Mesenteric fat pad (tissue), 1 donor: ENCODE results near the gene PRR15. TPM values are rescaled to one million over a fixed set of nuclear protein-coding genes. Genes with fewer than 3 reads are reported as not detected.

Experiments
- DNase-seq: peaks from one replicate; pipeline ENCODE4 v3.0.0-alpha.2; 2020; ENCODE audit warnings: low spot score
- total RNA-seq: library from RNA; stranded (reverse); fragmentation: NEBNext Ultra II Directional; extraction: Animal tissue kit (Norgen Biotek cat#: 25700); gene quantifications from one replicate; pipeline ENCODE4 v1.2.1, GENCODE V29; 2021
- donor health status: DM: yes; HTN: yes; CAD: no.

PRR15 gene
- total RNA-seq, 1 donor from 2014 or later, result 3.1 TPM

DNA sequence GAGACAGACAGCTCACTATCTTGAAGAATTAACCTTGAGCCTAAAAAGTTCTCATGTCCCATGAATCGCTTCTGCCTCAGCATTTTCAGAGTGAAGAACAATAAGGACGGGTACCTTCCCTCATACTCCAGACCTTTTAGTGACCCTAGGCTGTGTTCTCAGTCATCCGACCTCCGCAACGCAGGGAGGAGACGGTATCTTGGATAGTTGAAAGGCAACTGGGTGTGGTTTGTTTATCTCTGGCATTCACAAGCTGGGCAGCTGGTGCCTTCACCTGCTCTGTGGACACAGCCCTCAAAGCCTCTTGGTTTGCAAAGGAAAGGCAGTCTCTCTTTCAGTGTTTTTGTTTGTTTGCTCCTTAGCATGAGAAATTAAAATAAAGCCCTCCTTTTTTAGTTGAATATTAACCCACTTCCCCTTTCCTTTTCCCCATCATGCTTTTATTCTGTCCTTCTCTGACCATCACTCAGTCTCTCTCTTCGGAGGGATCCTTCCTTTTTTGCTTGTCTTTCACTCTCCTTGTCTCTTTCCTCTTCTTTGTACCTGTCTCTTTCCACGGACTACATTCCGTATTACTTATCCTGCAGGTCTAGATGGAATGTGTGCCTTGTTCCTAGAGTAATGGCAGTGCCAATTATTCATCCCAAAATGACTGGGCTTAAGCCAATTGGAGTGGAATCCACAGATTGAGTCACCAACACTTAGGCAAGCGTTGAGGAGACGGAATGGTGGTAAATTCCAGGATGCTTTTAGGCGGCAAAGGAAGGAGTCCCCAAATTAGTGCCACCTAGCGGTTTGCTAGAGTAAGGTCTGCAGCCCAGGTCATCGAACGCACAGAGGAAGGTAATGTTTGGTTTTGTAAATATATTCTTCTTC, 45.8 kb downstream of the PRR15 start:
- no peak for DNase-seq

DNA sequence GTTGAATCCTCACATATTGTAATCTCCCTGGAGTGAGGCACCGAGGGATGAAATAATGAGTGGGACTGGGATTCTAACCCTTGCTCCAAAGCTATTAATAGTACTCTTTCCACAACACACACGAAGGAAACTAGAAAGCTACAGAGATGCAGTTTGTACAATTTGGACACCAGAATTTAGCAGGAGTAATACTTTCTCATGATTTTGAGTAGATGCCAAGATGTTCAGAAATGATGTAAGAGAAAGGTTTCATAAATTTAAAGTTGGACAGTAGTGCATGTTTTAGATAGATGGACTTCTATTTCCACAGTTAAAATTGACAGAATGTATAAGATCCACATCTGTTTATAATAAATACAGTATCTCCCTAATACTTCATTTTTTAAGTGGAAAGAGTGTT, 46.5 kb downstream of the PRR15 start:
- no peak for DNase-seq

DNA sequence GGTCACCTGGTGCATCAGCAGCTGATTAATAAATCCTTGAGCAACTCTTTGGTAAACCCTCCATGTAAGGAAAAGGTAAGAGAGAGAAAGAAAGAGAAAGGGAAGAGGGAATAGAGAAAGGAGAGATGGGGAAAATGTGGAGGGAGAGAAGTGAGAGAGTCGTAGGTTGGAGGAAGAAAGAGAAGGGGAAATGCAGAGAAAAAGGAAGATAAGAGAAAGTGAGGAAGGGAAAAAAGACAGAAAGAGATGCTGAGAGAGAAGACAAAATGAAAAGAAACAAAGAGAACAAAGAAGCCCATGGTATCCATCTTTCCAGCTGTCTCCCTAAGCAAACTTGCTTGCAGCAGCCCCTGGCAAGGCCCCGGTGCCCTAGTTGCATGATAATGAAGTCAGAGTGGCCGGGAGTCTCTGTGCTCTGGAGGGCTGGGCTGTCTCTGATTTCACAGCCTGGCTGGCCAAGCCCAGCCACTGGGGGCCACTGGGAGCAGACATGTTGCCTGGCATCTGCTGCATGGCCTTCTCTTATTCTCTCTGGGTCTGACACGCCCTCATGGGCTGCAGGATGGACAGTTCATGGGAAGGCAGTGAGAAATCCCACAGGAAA, 48.4 kb downstream of the PRR15 start:
- DNase-seq, result no peak

DNA sequence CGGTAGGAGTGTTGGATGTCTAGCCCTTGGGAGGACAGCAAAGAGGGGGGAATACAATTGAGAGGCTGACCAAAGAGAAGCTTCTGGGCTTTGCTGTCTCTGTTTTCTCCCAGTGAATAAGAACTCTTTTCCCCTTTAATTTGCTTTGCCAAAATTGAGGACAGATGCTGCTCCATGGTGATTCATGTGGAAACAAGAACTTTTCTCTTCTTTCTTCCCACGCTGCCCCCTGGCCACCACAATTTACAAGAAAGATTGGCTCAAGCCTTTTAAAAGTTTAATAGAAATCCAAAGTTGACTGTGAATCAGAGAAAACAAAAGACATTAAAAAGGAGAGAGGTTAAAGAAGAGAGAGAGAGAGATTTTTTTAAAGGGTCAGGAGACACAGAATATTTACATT, 49.0 kb downstream of the PRR15 start:
- no peak for DNase-seq

DNA sequence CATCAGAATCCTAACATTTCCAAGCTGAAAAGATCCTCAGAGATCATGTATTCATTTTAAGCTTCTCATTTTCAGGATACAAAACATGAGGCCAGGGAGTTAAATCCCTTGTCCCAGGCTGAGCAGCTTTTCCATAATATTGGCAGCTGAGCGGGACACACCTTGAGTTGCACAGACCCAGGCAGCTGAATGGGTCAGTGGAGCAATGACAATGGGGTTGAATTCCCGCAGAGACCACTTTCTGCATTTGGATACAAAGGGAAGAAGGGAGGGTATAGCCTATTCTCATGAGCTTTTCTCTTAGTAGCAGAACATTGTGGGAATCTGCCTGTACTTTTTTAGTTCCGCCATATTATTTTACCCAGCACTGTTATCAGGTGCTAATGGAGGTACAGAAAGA, 49.5 kb downstream of the PRR15 start:
- DNase-seq, result no peak

DNA sequence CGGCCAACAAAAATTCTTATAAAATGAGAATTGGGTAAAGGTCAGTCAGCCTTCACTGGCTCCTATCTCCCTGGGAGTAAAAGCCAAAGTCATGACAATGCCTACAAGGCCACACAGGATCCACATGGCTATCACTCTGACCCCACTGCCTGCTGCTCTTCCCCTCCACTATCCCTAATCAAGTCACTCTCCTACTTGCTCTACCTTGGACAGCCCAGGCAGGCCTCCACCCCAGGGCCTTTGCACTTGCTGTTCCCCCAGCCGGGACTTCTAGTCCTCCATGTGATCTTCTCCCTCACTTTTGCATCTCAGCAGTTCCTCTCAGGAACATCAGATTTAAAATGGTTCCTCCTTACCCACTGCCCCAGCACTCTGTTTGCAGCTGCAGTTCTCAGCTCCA, 50.6 kb downstream of the PRR15 start:
- DNase-seq, result no peak

Other genes starting within 250 kb of the PRR15 start
- gene WIPF3, start 242.7 kb downstream of the PRR15 start, total RNA-seq, result 1.4 TPM